A673 (cell line): ENCODE measurements around the gene PABPN1L.

Source experiments
- EZH2 ChIP-seq: fragments of 200-600 bp; sonication (generic); IDR thresholded peaks from 2 replicates; pipeline ENCODE4 v1.6.1; 2017; ENCODE audit warnings: borderline replicate concordance, low read depth, mild to moderate bottlenecking, mixed read lengths, antibody characterized with exemption, low read length; ENCODE audit not compliant: poor library complexity, severe bottlenecking
- TF ChIP-seq, protein P1 (sequence below): fragments of 300-800, 200-600 bp; sonication (generic); conservative IDR thresholded peaks from 2 replicates; pipeline ENCODE4 v1.5.1; 2017; ENCODE audit warnings: low read depth, mild to moderate bottlenecking, antibody characterized with exemption, low read length, moderate library complexity, mixed read lengths

- TF ChIP-seq EZH2 = no peak
- TF ChIP-seq, protein P1, sequence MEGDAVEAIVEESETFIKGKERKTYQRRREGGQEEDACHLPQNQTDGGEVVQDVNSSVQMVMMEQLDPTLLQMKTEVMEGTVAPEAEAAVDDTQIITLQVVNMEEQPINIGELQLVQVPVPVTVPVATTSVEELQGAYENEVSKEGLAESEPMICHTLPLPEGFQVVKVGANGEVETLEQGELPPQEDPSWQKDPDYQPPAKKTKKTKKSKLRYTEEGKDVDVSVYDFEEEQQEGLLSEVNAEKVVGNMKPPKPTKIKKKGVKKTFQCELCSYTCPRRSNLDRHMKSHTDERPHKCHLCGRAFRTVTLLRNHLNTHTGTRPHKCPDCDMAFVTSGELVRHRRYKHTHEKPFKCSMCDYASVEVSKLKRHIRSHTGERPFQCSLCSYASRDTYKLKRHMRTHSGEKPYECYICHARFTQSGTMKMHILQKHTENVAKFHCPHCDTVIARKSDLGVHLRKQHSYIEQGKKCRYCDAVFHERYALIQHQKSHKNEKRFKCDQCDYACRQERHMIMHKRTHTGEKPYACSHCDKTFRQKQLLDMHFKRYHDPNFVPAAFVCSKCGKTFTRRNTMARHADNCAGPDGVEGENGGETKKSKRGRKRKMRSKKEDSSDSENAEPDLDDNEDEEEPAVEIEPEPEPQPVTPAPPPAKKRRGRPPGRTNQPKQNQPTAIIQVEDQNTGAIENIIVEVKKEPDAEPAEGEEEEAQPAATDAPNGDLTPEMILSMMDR = no peak
Observed at GRCh38 chr16:88848557-88848956, 17.9 kb downstream of the PABPN1L start.
